Activated CD4-positive, alpha-beta T cell treated with anti-CD3 and anti-CD28 coated beads, Interleukin-2, amount 50 U/mL, for 24 hours (primary cell): ENCODE results near the gene ZKSCAN4.
A peak's percentile ranks its signal among the peaks of the same experiment; 100 is the strongest.

ENCODE experiments used
- DNase-seq, 2 donors: peaks; one replicate each; pipeline ENCODE4 v3.0.0-alpha.2; 2020; ENCODE audit warnings: low read depth in 1 of 2, low spot score in 1 of 2

Gene ZKSCAN4

DNA sequence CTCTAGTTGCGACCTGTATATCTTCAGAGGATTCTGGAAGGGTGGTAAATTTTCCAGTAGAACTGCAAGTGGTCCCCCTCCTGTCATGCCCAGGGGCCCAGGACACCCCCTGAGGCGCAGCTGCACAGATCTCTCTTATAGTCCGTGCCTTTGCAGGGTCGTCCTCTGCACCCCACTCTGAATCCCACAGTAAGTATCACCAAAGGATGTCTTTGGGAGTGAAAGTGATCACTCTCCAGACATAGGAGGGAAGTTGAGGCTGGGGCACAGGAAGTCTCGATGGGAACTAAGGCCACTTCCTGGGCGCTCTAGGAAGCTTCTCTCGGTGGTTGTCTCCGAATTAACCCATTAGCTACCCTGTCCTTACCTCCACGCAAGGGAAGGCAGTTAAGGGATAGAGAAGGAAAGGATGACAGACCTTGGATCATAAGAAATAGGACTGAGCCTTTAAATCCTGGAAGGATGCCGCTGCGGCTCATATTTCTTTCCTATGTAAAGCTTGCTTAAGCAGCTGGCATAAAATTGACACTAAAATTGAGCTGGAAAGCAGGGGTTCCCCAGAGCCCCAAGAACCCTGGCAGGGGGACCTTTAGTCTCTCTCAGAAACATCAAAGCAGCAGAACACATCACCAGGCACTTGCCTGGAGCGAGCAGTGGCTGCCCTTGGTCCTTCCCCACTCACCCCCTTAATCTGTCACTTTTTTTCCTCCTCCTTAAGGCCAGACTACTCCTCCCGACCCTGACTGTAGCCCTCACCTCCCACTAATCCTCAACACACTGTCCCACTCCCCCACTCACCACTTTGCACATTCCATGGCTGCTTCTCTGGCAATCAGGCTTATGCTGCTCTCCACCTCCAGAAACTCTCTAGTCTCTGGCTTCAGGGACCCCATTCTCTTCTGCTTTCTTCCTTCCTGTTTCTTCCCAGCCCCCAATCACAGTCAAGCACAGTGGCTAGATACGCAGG lies at the start of gene ZKSCAN4:
Gene ZKSCAN4 (minus strand): TSS at position 261 of the 967 bp plus-strand sequence. CDS start 289 bp downstream, outside the sequence.
- DNase-seq, result peak; percentile 59 to 82

DNA sequence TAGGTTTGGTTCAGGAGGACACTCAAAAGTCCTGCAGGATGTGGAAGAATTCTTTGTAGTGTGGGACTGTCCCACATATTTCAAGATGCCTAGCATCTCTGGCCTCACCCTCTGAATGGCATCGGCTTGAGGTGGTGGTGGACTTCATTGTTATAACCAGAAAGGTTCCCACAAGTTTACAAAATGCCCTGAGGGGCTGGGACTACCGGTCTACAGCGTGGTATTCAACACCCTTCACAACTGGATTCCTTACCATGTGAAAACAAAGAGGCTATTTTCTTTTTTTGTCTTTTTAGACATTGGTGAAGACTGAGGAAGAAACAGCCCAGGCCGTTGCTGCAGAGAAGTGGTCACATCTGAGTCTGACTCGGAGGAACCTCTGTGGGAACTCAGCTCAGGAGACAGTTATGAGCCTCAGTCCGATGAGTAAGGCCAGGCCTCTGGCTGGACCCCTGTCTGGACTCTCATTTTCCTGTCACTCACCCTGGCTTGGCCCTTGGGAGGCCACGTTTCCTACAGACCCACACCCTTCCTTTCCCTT lies 44.5 kb upstream of the ZKSCAN4 start:
- DNase-seq, result no peak

DNA sequence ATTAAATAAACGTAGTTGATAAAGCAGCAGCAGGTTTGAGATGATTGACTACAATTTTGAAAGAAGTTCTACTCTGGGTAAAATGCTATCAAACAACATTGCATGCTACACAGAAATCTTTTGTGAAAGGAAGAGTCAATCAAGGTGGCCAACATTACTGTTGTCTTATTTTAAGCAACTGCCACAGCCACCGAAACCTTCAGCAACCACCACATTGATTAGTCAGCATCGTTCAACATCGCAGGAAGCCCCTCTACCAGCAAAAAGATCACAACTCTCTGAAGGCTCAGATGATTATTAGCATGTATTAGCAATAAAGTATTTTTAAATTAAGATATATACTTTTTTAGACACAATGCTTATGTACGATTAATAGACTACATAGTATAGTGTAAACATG lies 43.3 kb upstream of the ZKSCAN4 start:
- no peak for DNase-seq

DNA sequence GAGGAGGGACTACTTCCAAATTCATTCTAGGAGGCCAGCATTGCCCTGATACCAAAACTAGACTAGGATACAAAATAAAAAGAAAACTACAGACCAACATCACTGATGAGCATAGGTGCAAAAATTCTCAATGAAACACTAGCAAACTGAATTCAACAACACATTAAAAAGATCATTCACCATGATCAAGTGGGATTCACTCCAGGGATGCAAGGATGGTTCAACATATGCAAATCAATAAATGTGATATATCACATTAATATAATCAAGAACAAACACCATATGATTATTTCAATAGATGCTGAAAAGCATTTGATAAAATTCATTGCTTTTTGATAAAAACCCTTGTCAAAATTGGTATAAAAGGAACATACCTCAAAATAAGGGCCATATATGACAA lies 39.5 kb upstream of the ZKSCAN4 start:
- no peak for DNase-seq

DNA sequence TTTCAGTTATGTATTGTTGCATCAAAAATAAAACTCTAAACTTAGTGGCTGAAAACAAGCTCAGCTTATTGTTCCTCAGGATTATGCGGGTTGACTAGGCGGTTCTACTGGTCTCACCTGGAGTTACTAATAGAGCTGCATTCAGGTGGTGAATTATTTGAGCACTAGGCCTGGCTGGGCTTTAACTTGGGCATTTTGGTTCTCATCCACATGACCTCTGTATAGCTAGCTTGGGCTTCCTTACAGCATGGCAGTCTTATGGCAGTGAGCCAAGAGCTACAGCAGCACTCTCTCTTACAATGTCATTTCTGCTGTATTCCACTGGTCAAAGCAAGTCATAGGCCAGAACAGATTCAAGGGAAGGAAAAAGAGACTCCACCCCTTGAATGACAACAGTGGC lies 30.9 kb upstream of the ZKSCAN4 start:
- DNase-seq, result no peak

DNA sequence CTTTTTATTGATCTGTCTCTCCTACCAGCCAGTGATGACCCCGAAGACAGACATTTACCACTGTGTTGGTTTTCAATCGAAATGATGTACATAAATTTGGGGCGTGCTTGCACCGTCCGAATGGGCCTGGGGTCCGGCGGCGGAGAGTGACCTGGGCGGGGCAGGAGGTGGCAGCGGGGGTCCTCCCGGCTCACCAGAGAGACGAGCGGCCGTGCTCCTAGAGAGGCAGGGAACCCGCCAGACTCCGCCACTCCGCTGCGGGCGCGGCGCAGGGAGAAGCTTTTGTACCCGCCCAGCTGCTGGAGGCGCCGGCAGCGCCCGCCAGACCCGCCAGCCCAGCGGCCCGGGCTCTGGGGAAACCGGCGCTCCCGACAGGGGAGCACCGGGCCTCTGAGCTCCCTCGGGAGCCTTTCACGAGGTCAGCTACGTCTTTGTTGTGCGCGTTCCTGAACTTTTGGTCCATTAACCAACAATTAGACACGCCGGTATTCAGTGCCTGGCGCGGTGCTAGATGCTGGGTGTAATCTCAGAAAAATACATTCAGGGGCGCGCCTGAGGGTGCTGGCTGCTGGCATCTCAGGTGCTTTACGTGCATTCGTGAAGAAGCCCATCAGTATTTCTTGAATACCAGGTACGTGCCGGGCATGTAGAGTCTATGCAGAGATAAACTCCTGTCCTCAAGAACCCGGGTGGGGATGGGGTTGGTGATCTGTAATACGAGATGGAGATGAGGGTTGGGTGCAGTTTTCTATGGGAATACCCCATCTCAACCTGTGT lies 29.4 kb upstream of the ZKSCAN4 start, which contains the start of gene PGBD1:
Gene PGBD1 (plus strand): TSS at position 285 of the 777 bp plus-strand sequence. CDS start 2,242 bp downstream, outside the sequence.
- peak; percentile 16 to 46 for DNase-seq

DNA sequence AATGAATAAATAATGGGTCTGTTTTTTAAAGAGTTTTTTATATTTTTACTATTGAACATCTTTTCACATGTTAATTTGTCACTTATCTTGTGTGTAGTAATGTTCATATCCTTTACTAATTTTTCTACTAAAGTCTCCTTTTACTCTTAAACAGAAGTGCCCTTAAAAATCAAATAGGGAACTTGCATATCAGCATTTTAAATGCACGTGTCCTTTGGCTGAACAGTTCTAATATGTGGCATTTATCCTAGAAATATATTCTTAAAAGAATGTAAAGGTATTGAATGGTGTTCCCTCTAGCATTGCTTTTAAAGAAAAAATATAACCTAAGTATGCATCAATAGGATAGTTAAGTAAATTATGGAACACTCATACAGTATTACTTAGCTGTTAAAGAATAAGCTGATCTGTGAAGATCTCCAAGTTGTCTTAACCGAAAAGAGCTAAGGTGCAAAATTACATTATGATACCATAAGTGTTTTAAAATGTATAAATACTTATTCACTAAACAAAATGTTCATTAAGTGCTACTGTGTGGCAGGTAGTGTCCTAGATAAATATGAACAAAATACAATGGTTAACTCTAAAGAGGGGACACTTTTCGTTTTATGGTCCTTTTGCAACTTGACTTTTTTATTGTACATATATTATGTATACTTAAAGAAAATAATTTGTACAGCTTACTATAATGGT lies 28.7 kb upstream of the ZKSCAN4 start:
- DNase-seq, result no peak

DNA sequence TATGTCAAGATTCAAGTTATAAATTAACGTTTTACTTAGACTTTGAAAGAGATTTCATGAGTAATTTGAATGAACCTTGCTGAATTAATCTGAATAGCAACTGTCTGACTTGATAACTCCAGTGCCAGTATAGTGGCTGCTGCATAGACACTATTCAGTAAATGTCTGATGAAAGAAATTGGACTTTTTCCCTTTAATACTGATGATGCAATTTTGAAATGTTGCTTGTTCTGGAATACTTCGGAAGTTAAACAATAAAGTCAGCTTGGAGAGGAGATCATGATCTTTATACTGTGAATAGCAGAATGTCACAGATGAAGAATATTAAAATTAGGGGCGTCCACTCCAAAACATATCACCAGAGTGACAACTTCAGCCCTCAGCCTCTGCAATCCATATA lies 25.7 kb upstream of the ZKSCAN4 start:
- no peak for DNase-seq

DNA sequence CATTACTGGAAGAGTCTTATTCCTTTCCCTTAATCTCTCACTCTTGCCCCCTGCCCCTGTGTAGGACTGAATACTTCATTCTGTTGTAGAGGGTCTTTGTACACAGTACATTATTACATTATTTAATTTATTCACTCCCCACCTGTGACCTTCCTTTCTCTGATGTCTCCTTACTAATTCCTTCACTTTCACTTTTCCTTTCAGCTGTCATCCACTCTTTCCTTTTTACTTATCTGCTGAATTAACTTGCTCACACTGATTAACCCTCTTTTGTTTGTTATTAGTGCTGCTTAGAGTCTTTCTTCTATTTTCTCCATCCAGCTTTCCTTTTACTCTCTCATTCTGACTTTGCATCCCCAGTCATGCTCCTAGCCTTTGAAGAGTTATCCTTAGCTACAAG lies 22.8 kb upstream of the ZKSCAN4 start:
- DNase-seq, result no peak

DNA sequence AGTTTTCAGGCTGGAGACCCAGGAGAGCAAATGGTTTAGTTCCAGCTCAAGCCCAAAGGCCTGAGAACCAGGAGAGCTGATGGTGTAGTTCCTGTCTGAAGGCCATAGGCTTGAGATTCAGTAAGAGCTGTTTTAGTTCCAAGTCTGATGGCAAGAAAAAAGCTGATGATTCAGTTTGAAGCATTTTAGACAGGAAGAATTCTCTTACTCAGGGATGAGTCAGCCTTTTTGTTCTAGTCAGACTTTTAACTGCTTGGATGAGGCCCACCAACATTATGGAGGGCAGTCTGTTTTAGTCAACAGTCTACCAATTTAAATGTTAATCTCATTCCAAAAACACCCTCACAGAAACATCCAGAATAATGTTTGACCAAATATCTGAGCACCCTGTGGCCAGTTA lies 17.4 kb upstream of the ZKSCAN4 start:
- DNase-seq, result peak in 1 of 2 donors; percentile 25

DNA sequence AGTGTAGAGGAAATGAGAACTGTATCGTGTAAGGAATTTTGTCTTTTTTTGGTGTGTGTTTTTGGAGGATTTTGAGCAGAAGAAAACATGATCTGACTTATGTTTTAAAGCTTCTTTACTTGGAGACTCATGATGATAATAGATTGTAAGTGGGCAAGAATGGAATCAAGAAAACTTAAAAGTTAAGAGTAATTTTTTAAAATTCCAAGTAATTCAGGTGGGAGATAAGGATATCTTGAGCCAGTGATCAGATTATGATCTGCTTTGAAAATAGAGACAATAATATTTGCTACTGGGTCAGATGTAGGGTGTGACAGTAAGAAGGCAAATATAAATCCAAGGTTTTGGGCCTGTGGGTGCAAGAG lies 15.6 kb upstream of the ZKSCAN4 start:
- no peak for DNase-seq

DNA sequence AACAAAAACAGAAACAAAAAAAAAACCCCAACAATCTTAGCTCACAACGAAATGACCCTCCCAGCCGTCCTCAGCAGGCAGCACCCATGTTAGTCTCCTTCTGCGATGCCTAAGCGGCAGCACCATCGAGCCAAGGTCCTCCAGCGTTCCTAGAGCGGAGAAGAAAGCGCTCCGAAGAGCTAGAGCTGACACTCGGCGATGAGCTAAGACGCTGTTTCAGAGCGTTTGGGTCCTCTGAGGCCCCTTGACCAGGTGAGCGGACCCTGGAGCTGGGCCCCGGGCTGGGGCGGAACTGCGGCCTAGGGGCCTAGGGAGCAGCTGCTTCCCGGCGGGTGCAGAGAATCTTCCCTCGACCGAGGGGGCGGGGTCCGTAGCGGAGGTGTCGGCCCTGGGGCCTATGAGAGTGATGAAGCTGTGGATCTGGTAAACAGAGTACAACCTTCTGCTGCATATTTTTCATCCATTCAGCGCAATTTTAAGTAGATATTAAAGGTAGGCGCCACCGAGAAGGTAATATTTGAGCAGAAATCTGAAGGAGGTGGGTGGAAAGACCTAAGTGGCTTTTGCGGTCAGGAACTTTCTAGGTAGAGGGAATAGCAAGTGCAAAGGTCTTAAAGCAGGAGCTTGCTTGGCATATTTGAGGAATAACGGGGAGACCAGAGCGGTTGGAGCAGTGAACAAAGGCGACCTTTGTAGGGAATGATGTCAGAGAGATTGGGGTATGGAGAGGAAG lies 15.1 kb upstream of the ZKSCAN4 start, which contains the start of gene ZSCAN26:
Gene ZSCAN26 (plus strand): TSS at position 182 of the 733 bp plus-strand sequence. CDS start 4,777 bp downstream, outside the sequence.
- peak; percentile 73 to 81 for DNase-seq

DNA sequence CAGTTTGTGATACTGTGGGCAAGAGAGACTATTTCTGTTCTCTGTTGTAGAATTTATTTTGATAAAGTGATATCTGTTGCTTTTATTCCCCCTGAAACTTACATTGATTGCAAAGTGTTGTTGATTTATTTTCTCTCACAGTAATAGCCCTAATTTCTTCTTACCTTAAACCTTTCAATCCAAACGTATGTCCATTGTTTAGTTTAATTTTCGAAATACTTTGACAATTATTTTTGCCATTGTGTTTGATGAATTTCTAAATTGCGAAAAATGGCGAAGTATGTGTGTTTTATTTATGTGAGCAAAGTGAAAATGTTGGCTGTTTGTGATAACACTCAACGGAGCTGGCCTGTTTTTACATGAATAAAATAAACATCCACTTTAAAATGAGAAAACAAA lies 14.5 kb upstream of the ZKSCAN4 start:
- DNase-seq, result no peak

DNA sequence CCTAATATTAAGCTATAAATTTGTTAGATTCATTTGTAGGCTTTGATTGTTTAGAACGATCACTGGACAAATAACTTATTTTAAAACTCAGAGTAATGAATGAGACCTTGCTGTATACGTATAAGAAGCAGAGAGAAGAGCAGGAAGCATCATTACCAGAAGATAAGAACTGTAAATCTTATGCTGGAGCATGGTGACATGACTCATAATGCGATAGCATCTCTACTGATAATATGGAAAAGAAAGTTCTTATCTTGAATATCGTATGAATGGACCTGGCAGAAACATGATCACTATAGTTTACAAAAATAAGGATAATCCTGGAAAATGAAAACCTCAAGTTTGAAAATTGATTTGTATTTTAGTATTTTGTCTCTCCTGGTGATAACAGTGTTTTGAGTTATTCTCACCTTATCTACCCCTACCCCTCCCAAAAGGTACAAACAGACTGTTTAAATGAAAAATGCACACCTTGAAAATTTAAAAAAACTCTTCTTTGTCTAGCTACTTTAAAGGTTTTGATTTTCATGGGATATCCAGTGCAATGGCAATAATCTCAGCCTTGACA lies 12.8 kb upstream of the ZKSCAN4 start:
- no peak for DNase-seq

DNA sequence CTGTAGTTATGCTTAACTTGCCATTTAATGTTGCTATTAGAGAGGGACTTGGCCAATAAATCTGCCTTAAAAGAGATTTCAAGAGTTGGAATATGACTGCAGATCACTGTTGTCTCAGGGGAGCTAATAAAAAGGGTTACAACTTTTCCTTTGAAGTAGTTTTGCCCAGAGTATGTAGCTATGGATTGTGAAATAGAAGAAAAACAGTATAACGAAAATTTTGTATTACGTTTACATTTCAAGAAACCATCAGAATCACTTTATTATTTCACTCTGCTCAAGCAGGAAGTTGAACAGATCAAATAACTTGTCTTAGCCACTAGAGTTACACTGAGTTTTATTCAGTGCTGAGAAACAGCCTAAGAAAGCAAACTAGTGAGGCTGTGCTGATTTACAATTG lies 11.9 kb upstream of the ZKSCAN4 start:
- DNase-seq, result no peak

DNA sequence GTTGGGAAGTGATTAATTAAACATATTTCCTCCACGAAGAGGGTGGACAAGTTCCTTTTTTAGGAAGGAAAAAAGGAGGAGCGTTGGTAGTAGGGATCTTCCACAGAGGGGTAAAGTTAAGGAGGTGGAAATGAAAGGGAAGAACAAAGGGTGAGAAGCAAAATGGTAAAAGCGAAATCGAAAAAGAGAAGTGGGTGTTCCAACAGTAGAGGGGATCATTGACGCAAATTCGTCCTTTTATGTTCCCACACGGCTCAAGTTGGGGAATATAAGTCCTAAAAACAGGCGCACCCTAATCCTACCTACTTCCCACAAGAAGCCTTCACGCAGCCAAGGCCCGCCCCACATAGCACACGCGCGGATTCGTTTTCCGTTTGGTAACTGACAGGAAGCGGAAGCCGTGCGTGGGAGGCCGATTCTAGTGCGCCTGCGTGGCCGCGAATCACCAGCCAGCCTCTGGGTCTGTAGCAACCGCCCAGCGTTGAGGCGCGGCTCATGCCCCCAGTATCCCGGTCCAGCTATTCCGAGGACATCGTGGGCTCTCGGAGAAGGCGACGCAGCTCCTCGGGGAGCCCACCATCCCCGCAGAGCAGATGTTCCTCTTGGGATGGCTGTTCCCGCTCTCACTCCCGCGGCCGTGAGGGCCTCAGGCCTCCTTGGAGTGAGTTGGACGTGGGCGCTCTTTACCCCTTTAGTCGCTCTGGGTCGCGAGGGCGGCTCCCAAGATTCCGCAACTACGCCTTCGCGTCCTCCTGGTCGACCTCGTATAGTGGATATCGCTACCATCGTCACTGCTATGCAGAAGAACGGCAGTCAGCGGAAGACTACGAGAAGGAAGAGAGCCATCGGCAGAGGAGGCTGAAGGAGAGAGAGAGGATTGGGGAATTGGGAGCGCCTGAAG lies 7.1 kb upstream of the ZKSCAN4 start, which contains the start of gene NKAPL:
Gene NKAPL (plus strand): TSS at position 421 of the 901 bp plus-strand sequence. CDS start 75 bp downstream, at position 496.
- DNase-seq, result peak; percentile 16 to 54

DNA sequence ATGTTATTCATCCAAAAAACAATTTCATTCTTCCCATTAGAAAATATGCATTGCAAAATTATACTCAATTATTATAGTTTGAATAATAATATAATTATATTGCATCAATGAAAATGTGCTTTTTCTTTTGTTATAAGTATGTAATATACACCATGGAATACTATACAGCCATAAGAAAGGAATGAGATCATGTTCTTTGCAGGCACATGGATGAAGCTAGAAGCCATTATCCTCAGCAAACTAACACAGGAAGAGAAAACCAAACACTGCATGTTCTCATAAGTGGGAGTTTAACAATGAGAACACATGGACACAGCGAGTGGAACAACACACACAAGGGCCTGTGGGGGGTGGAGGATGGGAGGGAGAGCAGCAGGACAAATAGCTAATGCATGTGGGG lies 5.0 kb upstream of the ZKSCAN4 start:
- no peak for DNase-seq

DNA sequence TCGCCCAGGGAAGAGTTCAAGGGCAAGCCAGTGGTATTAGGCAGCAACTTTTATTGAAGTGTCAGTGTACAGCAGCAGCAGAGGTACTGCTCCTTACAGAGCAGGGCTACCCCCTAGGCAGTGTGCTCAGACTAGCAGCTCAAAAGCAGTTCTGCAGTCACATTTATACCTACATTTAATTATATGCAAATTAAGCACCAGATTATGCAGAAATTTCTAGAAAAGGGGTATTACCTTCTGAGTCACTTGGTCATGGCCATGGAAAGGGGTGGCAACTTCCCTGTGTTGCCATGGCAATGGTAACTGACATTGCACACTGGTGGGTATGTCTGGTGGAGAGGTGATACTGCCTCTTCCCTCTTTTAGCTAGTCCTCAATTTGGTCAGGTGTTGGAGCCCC lies 2.1 kb upstream of the ZKSCAN4 start:
- DNase-seq, result no peak

DNA sequence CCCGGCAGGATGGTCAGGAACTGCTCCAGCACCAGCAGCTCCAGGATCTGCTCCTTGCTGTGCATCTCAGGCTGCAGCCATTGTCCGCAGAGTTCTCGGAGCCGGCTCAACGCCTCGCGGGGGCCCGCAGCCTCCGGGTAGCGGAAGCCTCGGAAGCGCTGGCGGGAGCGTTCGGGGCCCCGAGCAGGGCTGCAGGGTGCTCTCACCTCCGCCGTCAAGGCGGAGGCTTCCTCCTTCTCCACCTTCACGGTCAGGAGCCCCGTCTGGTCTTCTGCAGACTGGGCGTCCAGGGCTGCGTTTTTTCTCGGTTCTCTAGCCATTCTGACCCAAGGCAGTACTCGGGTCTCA lies 434 bp downstream of the ZKSCAN4 start:
- DNase-seq, result no peak
